Gastrocnemius medialis (tissue), 4 donors: ENCODE measurements around the gene RNF213.

Experiments used
- POLR2A ChIP-seq, 2 donors: fragments of 450-650 bp; IDR thresholded peaks; one replicate each; pipeline ENCODE4 v1.6.1; 2017; ENCODE audit warnings: antibody characterized with exemption in 2 of 2, mild to moderate bottlenecking in 2 of 2, moderate library complexity in 2 of 2
- TF ChIP-seq, protein P1 (sequence below), 5 experiments: fragments of 450-650 bp in 3 of 5; fragments of 200-600 bp in 2 of 5; sonication (generic) in 2 of 5; IDR thresholded peaks in 4 of 5; conservative IDR thresholded peaks in 1 of 5; 1 replicate in 4 of 5; 2 replicates in 1 of 5; pipeline ENCODE4 v1.5.1; 2016 to 2019; ENCODE audit warnings: antibody characterized with exemption in 5 of 5, mild to moderate bottlenecking in 3 of 5, moderate library complexity in 3 of 5

- TF ChIP-seq POLR2A (IDR thresholded peaks at IDR 0.05) = no peak
- TF ChIP-seq, protein P1, sequence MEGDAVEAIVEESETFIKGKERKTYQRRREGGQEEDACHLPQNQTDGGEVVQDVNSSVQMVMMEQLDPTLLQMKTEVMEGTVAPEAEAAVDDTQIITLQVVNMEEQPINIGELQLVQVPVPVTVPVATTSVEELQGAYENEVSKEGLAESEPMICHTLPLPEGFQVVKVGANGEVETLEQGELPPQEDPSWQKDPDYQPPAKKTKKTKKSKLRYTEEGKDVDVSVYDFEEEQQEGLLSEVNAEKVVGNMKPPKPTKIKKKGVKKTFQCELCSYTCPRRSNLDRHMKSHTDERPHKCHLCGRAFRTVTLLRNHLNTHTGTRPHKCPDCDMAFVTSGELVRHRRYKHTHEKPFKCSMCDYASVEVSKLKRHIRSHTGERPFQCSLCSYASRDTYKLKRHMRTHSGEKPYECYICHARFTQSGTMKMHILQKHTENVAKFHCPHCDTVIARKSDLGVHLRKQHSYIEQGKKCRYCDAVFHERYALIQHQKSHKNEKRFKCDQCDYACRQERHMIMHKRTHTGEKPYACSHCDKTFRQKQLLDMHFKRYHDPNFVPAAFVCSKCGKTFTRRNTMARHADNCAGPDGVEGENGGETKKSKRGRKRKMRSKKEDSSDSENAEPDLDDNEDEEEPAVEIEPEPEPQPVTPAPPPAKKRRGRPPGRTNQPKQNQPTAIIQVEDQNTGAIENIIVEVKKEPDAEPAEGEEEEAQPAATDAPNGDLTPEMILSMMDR (IDR thresholded peaks at IDR 0.05 in 4 of 5, conservative IDR thresholded peaks at IDR 0.05 in 1 of 5) = no peak
These were observed 98.9 kb downstream of the RNF213 start for GRCh38 chr17:80359422-80360110.
